Peyer's patch (tissue), 4 donors: ENCODE results near the gene MAGEB4.

ENCODE experiments used
- CTCF ChIP-seq, 6 experiments: fragments of 450-650 bp in 4 of 6; fragments of 200-600 bp in 2 of 6; sonication (generic) in 1 of 6; IDR thresholded peaks; one replicate each; pipeline ENCODE4 v1.5.1; 2017 to 2019; ENCODE audit warnings: antibody characterized with exemption in 6 of 6, mild to moderate bottlenecking in 3 of 6, moderate library complexity in 1 of 6
- POLR2A ChIP-seq, 2 donors: fragments of 450-650 bp; IDR thresholded peaks; one replicate each; pipeline ENCODE4 v1.5.1; 2017; ENCODE audit warnings: antibody characterized with exemption in 2 of 2, mild to moderate bottlenecking in 2 of 2, moderate library complexity in 2 of 2

DNA sequence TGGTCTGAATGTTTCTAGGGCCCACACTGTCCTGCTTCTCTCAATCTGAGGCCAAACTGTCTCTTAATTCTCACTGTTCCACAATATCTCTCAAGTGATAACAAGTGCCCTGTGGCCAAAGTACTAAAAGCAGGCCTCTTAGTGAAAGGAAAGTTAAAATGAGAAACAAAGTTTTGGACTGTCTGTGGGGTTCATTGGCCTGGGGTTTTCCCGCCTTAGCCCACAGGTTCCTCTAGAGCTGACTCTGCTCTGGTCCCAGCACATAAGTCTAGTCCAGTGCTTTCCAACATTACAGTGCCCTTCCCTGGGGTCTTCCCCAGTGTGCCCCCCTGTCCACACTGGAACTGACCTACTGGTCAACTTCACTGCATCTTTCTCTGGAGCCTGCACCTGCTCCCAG, 11.5 kb downstream of the MAGEB4 start:
- no peak for TF ChIP-seq CTCF (IDR thresholded peaks at IDR 0.05)
- no peak for TF ChIP-seq POLR2A (IDR thresholded peaks at IDR 0.05)
